LNCAP (cell line): ENCODE data around the gene ZNF414.

Experiments
- CTCF ChIP-seq: fragments of 450-650 bp; IDR thresholded peaks from 2 replicates; pipeline ENCODE4 v1.5.1; 2017; ENCODE audit warnings: mild to moderate bottlenecking

Gene ZNF414

GRCh38 chr19:8529369-8530006 lies 15.5 kb upstream of the ZNF414 start:
- TF ChIP-seq CTCF: no peak

GRCh38 chr19:8528500-8528899 lies 14.5 kb upstream of the ZNF414 start:
- TF ChIP-seq CTCF: no peak

GRCh38 chr19:8526345-8527091 lies 12.6 kb upstream of the ZNF414 start:
- no peak for TF ChIP-seq CTCF

- TF ChIP-seq CTCF: no peak
These were observed 11.4 kb upstream of the ZNF414 start for GRCh38 chr19:8525401-8525684.

- TF ChIP-seq CTCF: no peak
These were observed 5.4 kb upstream of the ZNF414 start for GRCh38 chr19:8519388-8519787.

DNA sequence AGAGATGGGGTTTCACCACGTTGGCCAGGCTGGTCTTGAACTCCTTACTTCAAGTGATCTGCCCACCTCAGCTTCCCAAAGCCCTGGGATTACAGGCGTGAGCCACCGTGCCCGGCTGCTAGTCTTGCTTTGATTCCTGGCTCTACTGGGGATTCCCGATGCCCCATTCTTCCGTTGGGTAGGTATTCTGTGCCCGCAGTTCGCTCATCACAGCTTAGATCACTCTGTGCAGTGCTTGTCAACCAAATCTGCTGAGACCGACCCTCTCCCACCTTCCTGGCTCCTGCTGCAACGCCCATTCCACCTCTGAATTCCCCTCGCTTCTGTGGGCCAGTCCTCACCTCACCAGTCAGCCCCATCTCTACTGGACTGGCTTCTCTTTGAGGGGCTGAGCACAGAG lies 4.6 kb upstream of the ZNF414 start:
- TF ChIP-seq CTCF: no peak

- no peak for TF ChIP-seq CTCF
These were observed 3.8 kb upstream of the ZNF414 start for GRCh38 chr19:8517551-8518442.
